Skeletal muscle satellite cell (primary cell): ENCODE results near the gene ADGRA1.
"Not testable (repeated sequence)": the region's sequence is repeated elsewhere in the genome, so short reads cannot be mapped to it uniquely, and the experiment has no call there.

Experiments used
- H3K27me3 ChIP-seq: 2 replicates; pipeline ENCODE4 v1.7.0; 2013; ENCODE audit warnings: low read length; ENCODE audit not compliant: control insufficient read depth, insufficient read depth
- H3K36me3 ChIP-seq: 2 replicates; pipeline ENCODE4 v1.7.0; 2013; ENCODE audit warnings: mild to moderate bottlenecking, control low read depth, low read length; ENCODE audit not compliant: insufficient read depth
- H3K4me1 ChIP-seq: 2 replicates; pipeline ENCODE4 v1.7.0; 2013; ENCODE audit warnings: low read length; ENCODE audit not compliant: control insufficient read depth, insufficient read depth
- H3K4me2 ChIP-seq: 2 replicates; pipeline ENCODE4 v1.7.0; 2013; ENCODE audit warnings: mild to moderate bottlenecking, low read length
- H3K4me3 ChIP-seq: 2 replicates; pipeline ENCODE4 v1.7.0; 2013; ENCODE audit warnings: low read length
- H3K9ac ChIP-seq: 2 replicates; pipeline ENCODE4 v1.7.0; 2013; ENCODE audit warnings: mild to moderate bottlenecking, low read depth, low read length, moderate library complexity
- H3K9me3 ChIP-seq: replicated peaks from 2 replicates; pipeline ENCODE4 v1.7.0; 2013; ENCODE audit warnings: mild to moderate bottlenecking, control low read depth, low read length

ADGRA1 gene

DNA sequence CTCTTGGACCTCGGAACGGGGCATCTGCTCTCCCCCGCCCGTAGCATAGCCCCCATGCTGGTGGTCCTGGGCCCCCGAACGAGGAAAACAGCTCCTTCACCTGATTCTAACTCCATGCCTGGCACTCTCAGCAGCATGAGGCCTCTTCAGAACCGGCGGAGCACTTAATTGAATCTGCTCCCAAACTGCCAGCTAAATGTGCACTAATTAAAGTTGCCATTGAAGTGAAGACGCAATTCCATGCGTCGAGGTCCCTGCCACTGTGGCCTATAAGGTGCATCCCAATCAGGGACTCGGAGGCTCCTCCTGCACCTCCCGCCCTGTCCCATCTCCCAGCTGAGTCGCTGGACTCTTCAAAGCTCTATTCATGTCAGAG, 41.3 kb upstream of the ADGRA1 start:
- no peak overlapping the region for H3K4me2 ChIP-seq
- no peaks in the 10 kb centered on the region for H3K9me3 ChIP-seq
- no peak overlapping the region for H3K9ac ChIP-seq
- H3K4me3 ChIP-seq: no peak overlapping the region
- no peaks in the 10 kb centered on the region for H3K36me3 ChIP-seq
- H3K27me3 ChIP-seq: peaks cover 3% of the 10 kb centered on the region
- H3K4me1 ChIP-seq: no peaks in the 10 kb centered on the region

GRCh38 chr10:133047526-133048123, 40.1 kb upstream of the ADGRA1 start:
- Histone ChIP-seq H3K36me3 (no peaks in the 10 kb centered on the region), H3K4me3 (no peak overlapping the region), H3K9ac (no peak overlapping the region), H3K4me2 (no peak overlapping the region), H3K4me1 (no peaks in the 10 kb centered on the region), H3K27me3 (peaks cover under 1% of the 10 kb centered on the region), H3K9me3 (no peaks in the 10 kb centered on the region)

DNA sequence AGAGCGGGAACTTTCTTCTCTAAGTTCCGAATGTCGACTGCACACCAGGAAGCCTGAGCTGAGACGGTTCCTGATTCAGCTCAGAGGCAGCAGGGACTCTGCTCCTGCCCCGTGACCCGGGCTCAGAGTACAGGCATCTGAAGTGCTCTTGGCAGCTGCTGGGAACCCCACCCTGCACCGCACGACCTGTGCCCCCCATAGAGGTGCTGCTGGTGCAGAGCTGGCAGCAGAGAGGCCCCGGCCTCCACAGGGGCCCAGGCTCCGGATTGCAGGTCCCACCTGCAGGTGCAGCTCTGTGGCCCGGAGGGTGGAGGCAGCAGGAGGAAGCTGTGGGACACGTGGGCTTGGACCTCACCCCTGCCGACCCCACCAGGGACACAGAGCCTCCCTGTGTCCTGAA, 39.5 kb upstream of the ADGRA1 start:
- Histone ChIP-seq H3K27me3 (no peaks in the 10 kb centered on the region), H3K9me3 (no peaks in the 10 kb centered on the region), H3K4me2 (no peak overlapping the region)

GRCh38 chr10:133048926-133049325, 38.8 kb upstream of the ADGRA1 start:
- Histone ChIP-seq H3K36me3 (no peaks in the 10 kb centered on the region), H3K9me3 (no peaks in the 10 kb centered on the region), H3K27me3 (no peaks in the 10 kb centered on the region), H3K9ac (no peak overlapping the region), H3K4me3 (no peak overlapping the region), H3K4me2 (no peak overlapping the region), H3K4me1 (no peaks in the 10 kb centered on the region)

More for the DNA sequence above, 39.5 kb upstream of the ADGRA1 start:
- Histone ChIP-seq H3K36me3 (no peaks in the 10 kb centered on the region), H3K4me3 (no peak overlapping the region), H3K4me1 (no peaks in the 10 kb centered on the region), H3K9ac (no peak overlapping the region)

- H3K27me3 ChIP-seq: no peaks in the 10 kb centered on the region
- no peak overlapping the region for H3K4me2 ChIP-seq
- no peaks in the 10 kb centered on the region for H3K4me1 ChIP-seq
- no peaks in the 10 kb centered on the region for H3K36me3 ChIP-seq
- no peak overlapping the region for H3K4me3 ChIP-seq
- H3K9me3 ChIP-seq: no peaks in the 10 kb centered on the region
- no peak overlapping the region for H3K9ac ChIP-seq
Measured at GRCh38 chr10:133049639-133050038, 38.1 kb upstream of the ADGRA1 start.

DNA sequence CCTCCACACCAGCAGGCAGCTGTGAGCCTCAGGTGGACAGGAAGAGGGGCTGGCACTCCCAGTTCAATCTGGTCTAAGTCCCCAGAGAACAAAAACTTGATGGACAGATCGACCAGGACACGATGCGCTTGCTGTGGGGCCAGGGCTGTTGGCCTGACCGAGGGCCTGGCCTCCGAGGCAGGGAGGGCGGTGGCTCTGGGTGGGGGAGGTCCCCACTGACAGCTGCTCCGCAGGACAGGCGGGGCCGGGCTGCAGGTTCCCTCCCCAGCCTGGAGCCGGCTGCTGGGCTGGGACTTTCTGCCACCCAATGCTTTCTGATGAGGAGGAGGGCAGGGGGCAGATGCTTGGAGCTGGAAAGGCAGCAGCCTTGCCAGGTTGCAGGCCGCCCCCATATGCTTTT, 37.4 kb upstream of the ADGRA1 start:
- no peak overlapping the region for H3K4me3 ChIP-seq
- H3K36me3 ChIP-seq: no peaks in the 10 kb centered on the region
- no peaks in the 10 kb centered on the region for H3K27me3 ChIP-seq
- H3K9me3 ChIP-seq: no peaks in the 10 kb centered on the region
- H3K9ac ChIP-seq: no peak overlapping the region
- H3K4me2 ChIP-seq: no peak overlapping the region
- no peaks in the 10 kb centered on the region for H3K4me1 ChIP-seq

DNA sequence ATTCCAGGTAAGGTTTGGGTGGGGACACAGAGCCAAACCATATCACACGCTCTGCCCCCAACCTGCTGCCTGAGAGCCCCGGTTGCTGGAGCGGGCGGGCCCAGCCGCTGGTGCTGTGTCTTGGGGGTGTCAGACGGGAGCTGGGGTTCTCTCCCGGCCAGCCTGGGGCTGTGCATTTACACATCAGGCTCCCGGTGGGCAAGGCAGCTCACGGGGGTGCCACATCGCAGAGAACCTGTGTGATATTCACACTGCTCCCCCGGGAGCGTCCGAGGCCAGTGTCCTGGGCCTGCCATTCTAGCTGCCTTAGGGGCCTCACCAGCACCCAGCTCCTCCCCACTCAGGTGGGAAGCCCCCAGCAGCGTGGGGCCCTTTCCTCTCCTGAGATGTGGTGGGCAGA, 35.6 kb upstream of the ADGRA1 start:
- H3K9ac ChIP-seq: no peak overlapping the region
- H3K4me3 ChIP-seq: no peak overlapping the region
- H3K27me3 ChIP-seq: no peaks in the 10 kb centered on the region

GRCh38 chr10:133053527-133054133, 34.1 kb upstream of the ADGRA1 start:
- not testable (repeated sequence) for H3K9ac ChIP-seq, H3K4me3 ChIP-seq, H3K4me2 ChIP-seq, H3K27me3 ChIP-seq, H3K36me3 ChIP-seq, H3K4me1 ChIP-seq, H3K9me3 ChIP-seq

More for the DNA sequence above, 35.6 kb upstream of the ADGRA1 start:
- Histone ChIP-seq H3K4me2 (no peak overlapping the region), H3K36me3 (no peaks in the 10 kb centered on the region), H3K9me3 (no peaks in the 10 kb centered on the region), H3K4me1 (no peaks in the 10 kb centered on the region)

GRCh38 chr10:133055470-133055869, 32.3 kb upstream of the ADGRA1 start:
- Histone ChIP-seq H3K9ac (no peak overlapping the region), H3K9me3 (no peaks in the 10 kb centered on the region), H3K36me3 (no peaks in the 10 kb centered on the region), H3K4me3 (no peak overlapping the region), H3K27me3 (no peaks in the 10 kb centered on the region), H3K4me2 (no peak overlapping the region), H3K4me1 (no peaks in the 10 kb centered on the region)

DNA sequence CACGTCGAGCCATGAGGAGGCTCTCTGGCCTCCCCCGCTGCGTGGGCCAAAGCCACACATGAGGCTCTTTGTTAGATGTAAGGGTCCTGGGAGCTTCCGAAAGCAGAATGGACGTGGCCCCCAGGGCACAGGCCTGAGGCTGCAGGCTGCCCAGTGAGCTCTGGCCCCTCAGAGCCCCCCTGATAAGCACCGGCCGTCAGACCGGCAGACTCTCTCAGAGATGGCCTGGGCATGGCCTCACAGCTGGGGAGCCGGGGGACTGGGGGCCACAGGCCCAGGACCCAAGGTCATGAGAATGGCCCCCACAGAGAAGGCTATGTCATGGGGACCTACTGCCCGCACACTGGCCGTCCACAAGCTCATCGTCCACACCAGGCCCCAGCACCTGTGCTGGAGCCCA, 31.7 kb upstream of the ADGRA1 start:
- H3K36me3 ChIP-seq: no peaks in the 10 kb centered on the region
- no peaks in the 10 kb centered on the region for H3K4me1 ChIP-seq
- no peak overlapping the region for H3K9ac ChIP-seq
- H3K9me3 ChIP-seq: no peaks in the 10 kb centered on the region
- no peak overlapping the region for H3K4me3 ChIP-seq
- no peak overlapping the region for H3K4me2 ChIP-seq
- H3K27me3 ChIP-seq: no peaks in the 10 kb centered on the region

DNA sequence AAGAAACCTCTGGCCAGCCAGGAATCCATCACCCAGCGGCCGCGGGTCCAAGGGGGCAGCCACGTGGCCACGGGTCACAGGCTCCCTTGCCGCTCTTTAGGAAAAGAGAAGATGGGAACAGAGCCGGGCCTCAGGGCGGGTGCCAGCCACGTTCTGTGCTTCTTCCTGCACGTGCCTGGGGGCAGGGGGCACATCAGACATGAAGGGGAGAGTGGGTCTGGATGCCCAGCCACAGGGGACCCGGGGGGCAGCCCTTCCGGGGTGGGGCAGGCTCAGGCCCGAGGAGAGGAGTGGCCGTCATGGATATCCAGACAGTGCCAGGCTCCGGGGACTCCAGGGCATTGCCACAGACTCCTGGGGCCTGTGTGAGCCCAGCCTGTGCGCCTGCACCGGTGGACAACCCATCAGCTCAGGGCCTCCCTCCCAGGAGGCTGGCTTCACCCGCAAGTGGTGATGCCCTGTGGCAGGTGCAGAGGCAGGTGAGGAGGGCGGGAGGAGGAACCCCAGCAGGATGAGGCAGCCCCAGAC, 31.0 kb upstream of the ADGRA1 start:
- H3K9me3 ChIP-seq: no peaks in the 10 kb centered on the region
- no peaks in the 10 kb centered on the region for H3K36me3 ChIP-seq
- H3K9ac ChIP-seq: no peak overlapping the region
- no peaks in the 10 kb centered on the region for H3K27me3 ChIP-seq
- H3K4me2 ChIP-seq: no peak overlapping the region
- no peaks in the 10 kb centered on the region for H3K4me1 ChIP-seq
- no peak overlapping the region for H3K4me3 ChIP-seq
